ENCODE results near the gene PRKG1. TPM values are rescaled to one million over a fixed set of nuclear protein-coding genes. Genes with fewer than 3 reads are reported as not detected.
"Not testable (repeated sequence)": the region's sequence is repeated elsewhere in the genome, so short reads cannot be mapped to it uniquely, and the experiment has no call there.

The PRKG1 gene
- total RNA-seq, 1 donor from 2014 or later: 0.17 TPM

- H3K4me3 ChIP-seq (ENCODE audit: low read depth, low read length): no peak overlapping the region
- no peak for TF ChIP-seq CTCF (conservative IDR thresholded peaks at IDR 0.05; ENCODE audit: low read depth, low read length)
- no peak for DNase-seq (ENCODE audit: low read depth)
These were observed 671.1 kb downstream of the PRKG1 start for GRCh38 chr10:51745397-51745796.

GRCh38 chr10:51747216-51747615 is 672.9 kb downstream of the PRKG1 start:
- DNase-seq (ENCODE audit: low read depth): no peak
- no peak overlapping the region for H3K4me3 ChIP-seq (ENCODE audit: low read depth, low read length)
- no peak for TF ChIP-seq CTCF (conservative IDR thresholded peaks at IDR 0.05; ENCODE audit: low read depth, low read length)

- TF ChIP-seq CTCF (conservative IDR thresholded peaks at IDR 0.05; ENCODE audit: low read depth, low read length): no peak
- DNase-seq (ENCODE audit: low read depth): no peak
These were observed 674.7 kb downstream of the PRKG1 start for GRCh38 chr10:51748959-51749358.

GRCh38 chr10:51758366-51758765 is 684.1 kb downstream of the PRKG1 start:
- no peak overlapping the region for H3K4me3 ChIP-seq (ENCODE audit: low read depth, low read length)
- TF ChIP-seq CTCF (conservative IDR thresholded peaks at IDR 0.05; ENCODE audit: low read depth, low read length): no peak
- no peak for DNase-seq (ENCODE audit: low read depth)

More at GRCh38 chr10:51748959-51749358, 674.7 kb downstream of the PRKG1 start:
- H3K4me3 ChIP-seq (ENCODE audit: low read depth, low read length): no peak overlapping the region

GRCh38 chr10:51758838-51759237 is 684.6 kb downstream of the PRKG1 start:
- not testable (repeated sequence) for H3K4me3 ChIP-seq (ENCODE audit: low read depth, low read length); DNase-seq (ENCODE audit: low read depth)

- no peak for TF ChIP-seq CTCF (conservative IDR thresholded peaks at IDR 0.05; ENCODE audit: low read depth, low read length)
- no peak for DNase-seq (ENCODE audit: low read depth)
- H3K4me3 ChIP-seq (ENCODE audit: low read depth, low read length): no peak overlapping the region
These were observed 685.7 kb downstream of the PRKG1 start for GRCh38 chr10:51759896-51760534.

- no peak overlapping the region for H3K4me3 ChIP-seq (ENCODE audit: low read depth, low read length)
- no peak for DNase-seq (ENCODE audit: low read depth)
- no peak for TF ChIP-seq CTCF (conservative IDR thresholded peaks at IDR 0.05; ENCODE audit: low read depth, low read length)
These were observed 686.8 kb downstream of the PRKG1 start for GRCh38 chr10:51760864-51761640.

Data from epithelial cell of proximal tubule (primary cell).